OCI-M2 (cell line): ENCODE measurements around the gene ARSJ.
"Not testable (repeated sequence)": the region's sequence is repeated elsewhere in the genome, so short reads cannot be mapped to it uniquely, and the experiment has no call there.

Experiments used
- DNase-seq: peaks from one replicate; lab custom pipeline; 2025; ENCODE audit not compliant: unreplicated experiment; lab: John Stamatoyannopoulos, UW

ARSJ gene

DNA sequence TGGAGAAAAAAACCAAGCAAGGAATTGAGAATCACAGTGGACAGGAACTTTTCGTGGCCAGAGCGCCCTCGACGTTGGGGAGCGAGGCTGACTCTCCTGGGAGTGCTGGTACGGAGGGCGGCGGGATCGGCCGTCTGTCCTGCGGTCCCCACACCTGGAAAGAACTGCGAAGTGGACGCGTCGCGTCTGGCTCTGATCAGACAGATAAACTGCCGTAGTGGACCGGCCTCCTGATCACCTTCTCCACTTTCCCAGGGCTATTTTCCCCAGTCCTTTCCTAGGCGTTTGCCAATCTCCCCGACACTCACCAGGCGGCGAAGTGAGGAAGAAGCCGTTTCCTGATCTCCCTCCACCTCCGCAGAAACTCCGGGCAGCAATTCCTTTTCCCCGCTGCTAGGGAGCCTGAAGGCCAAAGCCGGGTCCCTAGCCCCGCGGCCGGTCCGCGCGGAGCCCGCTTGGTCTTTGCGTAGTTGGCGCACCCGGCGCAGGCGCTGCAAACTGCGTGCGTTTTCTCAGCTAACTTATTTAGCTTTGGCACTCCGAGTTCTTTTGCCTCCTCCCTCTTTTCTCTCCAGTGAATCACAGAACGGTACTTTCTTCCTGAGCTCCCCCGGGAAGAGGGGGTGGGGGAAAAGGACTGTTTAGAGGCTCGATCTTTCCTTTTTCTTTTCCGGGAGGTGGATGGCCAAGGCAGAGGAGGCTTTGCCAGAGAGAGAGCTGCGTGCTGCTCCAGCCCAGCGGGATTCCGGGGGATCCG lies at the start of gene ARSJ:
TSS of gene ARSJ (minus strand) at position 500 of the 757 bp plus-strand sequence. CDS start 813 bp downstream, outside the sequence.
- DNase-seq = no peak

DNA sequence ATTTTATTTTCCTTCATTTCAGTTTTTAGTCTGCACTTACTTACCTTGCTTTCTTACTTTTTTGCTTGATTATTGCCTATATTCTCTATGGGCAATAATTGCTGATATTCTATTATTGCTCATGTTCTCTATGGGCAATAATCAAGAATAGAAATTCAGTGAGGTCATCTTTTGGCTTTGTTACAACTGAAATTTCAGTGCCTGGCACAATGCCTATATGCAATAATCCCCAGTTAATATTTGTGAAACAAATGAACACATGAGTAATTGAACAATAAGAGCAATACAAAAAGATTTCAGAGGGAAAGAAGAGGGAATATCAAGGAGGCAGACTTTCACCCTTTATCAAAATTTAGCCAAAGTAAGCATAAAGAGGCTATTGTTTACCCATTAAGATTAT lies 48.6 kb upstream of the ARSJ start:
- no peak for DNase-seq

DNA sequence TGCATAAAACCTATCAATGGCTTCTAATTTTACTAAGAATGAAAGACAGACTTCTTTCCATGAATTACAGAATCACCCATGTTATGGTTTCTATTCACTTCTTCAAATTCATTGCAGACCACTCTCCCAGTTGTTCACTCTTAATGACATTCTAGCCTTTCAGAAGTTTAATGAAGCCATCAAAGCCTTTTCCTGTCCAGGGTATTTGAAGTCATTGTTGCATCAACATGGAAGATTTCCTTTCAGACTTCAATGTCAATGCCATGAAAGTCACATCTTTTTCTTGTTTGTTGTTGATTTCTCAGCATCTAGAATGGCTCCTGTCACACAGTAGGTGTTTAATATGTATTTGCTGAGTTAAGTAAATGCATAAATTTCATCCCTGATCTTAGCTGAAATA lies 48.1 kb upstream of the ARSJ start:
- DNase-seq = no peak

DNA sequence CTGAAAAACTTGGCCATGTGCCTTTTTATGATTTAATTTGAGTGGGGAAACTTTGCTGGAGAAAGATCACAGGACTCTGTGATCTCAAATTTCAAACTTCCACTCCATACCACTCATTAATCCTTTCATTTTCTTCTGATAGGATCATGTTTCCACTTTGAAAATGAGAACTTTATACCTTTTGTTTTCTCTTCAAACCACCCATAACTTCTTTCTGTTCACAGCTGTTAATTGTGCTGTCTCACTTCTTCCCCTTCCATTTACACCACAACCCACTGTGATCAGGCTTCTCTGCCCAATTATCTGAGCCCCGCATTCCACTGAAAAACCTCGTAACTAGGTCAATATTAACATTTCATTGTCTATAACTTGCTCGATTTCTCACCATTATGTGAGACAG lies 47.0 kb upstream of the ARSJ start:
- DNase-seq = no peak

DNA sequence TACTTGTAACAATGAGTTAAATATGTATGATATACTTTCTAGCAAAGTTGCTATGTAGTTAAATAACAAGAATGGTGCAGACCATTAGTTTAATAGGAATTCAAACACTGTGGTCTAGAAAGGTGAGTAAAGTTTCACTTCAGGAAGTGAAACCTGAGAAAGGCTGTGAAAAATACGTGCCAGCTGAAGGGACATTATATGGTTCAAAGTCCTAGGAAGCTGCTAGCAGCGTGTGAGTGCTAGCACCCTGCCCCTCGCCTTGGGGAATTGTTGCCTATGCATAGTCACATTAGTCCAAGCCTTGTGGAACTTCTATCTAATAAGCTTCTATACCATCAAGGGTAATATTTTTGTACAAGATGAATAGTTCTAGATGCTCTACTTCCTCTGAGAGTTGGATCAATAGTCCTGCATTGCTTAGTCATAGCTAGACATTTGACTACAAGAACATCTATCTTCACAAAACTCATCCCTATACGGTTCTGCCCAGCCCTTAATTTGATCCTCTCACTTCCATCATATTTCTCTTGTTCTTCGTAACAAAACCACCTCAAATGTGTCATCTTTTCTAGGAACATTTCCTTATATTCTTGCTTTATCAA lies 45.8 kb upstream of the ARSJ start:
- no peak for DNase-seq

DNA sequence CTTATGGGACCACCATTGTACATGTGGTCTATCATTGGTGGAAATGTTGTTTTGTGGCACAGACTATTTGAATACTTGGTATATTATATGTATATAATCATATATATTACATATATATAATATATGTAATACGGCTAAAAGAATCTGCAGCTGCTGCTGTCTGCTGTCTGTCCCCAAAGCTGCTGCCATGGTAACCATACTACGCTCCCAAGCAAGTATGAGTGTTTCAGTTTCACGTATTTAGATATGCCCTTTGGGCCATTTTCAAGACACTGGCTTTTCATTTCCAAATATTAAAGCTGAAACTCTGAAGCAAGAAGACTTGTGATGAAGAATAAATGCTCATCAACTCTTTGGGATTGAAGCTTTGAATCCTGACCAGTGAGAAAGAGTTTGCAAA lies 42.0 kb upstream of the ARSJ start:
- DNase-seq = no peak

DNA sequence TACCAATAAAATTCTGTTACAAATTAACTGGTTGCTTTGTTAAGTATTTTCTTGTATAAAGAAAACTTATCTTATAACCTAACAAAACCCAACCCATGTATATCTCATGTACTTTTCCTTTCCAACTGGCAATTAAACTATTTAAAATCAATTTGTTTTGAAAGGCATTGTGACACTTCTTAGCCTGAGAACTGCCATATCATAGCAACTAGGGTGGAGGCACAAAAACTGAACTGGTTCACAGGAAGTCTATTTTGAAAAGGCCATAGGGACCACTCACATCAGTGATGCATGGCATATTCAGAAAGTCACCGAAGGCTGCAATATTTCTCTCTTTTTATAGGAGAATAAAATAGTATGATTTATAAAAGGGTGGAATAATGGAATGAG lies 40.5 kb upstream of the ARSJ start:
- no peak for DNase-seq

DNA sequence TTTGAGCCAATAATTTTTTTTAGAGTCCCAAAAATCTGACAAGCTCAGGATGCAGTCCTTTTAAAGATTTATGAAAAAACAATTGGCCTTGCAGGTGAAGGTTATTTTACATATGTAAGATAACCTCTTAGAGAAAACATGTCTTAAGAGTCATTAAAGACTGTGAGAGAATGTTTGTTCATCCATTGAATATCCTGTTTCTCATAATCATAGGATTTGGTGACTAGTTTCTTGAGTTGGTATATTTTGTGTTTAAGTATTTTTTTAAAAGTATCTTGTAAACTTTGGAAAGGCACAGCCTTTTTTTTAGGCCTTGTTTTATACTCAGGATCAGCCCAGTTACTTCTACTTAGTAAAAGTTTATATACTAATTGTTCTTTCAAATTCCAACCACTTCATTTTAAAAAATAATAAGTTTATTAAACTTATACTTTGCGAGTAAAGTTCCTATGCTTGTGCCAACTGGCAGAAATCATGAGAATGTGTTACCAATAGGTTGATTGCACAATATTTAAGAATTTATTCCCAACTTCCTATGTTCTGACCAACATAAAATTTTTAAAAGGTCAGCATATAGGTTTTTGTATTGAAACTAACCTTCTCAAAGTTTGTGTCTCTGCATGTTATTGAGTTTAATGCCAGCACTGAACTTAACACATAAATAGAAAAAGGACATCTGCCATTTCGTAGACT lies 40.0 kb upstream of the ARSJ start:
- DNase-seq = no peak

DNA sequence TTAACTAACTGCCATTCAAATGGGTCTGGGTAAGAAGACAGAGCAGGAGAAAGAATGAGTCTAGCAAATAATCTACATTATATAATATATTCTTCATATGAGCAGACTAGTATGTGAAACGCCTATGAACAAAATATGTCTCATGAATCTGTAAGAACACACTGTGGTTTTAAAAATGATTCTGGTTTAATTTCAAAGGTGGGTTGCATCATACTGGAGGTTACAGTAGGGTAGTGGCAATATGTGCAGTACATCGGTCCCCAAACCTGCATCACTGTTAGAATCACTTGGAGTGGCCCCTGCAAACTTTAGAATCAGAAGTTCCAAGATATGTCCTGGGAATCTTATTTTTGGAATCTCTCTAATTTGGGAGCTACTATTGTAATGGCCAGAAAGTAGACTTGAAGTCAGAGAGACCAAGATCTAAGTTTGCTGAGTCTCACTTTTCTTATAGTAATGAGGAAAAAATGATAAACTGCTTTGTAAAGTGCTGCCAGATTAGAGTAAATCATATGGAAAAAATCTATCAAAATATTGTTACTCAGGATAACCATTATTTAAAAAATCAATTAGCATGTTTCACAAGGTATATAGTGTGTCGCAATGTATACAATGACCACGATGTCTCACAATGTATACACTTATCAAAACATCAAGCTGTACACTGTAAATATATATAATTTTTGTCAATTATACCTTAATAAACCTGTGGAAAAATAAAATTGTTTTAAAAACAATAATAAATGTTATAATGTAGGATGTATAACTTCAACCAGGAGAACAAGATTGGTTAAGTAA lies 37.9 kb upstream of the ARSJ start:
- DNase-seq = no peak

DNA sequence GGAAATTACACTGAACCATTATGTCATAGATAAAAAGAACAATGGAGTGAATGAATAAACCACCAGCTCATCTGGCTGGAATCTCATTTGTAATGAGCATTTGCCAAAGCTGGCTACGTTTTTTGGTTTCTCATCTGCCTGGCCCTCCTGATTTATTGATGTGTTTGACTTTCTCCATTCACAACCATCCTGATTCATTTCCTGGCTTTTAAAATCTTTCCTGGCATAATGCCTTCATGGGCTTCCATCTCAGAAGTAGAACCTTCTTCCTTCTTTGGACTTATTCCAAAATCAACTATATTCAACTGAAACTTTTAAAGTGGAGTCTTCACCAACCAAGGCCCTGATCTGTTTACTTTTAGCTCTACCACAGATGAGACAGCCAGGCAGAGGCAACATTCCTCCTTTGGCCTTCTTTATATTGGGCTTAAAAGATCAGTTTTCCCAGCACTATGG lies 36.0 kb upstream of the ARSJ start:
- no peak for DNase-seq

DNA sequence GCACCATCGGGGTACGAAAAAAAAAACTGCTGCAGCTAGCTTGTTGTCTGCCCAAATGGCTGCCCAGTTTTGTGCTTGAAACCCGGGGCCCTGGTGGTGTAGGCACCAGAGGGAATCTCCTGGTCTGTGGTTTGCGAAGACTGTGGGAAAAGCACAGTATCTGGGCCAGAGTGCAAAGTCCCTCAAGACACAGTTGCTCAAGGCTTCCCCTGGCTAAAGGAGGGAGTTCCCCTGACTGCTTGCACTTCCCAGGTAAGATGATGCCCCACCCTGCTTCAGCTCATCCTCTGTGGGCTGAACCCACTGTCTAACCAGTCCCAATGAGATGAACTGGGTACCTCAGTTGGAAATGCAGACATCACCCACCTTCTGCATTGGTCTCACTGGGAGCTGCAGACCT lies 33.8 kb upstream of the ARSJ start:
- not testable (repeated sequence) for DNase-seq

DNA sequence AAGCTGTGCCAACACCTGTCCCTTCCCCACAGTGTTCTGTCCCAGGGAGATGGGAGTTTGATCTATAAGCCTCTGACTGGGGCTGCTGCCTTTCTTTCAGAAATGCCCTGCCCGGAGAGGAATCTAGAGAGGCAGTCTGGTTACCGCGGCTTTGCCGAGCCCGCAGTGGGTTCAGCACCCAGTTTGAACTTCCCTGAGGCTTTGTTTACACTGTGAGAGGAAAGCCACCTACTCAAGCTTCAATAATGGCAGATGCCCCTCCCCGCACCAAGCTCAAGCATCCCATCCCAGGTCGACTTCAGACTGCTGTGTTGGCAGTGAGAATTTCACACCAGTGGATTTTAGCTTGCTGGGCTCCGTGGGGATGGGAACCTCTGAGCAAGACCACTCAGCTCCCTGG lies 33.3 kb upstream of the ARSJ start:
- no peak for DNase-seq

DNA sequence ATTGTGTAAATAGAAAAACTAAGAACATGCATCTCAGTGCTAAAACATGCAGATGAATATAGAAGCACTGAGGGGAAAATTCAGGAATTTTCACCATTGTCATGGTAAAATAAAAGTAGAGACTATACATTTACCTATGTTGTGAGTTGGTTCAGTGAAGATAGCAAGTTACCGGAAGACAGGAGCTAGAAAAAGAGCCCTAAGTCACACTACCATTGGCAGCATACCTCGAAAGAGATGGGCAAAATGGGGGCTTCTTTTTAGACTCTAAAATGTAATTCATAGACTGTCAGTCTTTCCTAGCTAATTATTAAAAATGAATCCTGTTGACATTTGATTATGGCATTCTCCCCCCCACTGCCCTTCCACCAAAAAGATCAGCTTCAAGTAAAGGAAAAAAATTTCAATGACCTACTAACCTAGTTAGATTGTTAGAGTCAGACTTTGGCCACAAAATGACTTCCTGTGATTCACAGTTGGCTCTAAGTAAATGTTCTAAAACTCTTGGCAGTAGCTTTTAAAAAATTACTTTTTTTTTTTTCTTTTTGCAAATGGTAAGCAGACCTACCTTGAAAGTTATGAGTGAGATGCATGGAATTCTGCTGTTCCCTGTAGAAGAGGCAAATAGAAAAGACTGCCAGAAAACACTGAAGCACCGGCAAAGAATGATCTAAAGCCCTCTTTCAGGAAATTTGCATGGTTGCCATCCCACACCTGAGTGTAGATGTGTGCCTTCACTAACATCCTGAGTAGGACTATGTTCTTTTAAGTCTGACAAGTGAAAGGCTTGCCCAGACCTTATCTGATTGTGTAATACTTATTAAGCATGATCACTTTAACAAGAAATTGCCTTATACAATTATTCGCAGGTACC lies 26.4 kb upstream of the ARSJ start:
- no peak for DNase-seq

DNA sequence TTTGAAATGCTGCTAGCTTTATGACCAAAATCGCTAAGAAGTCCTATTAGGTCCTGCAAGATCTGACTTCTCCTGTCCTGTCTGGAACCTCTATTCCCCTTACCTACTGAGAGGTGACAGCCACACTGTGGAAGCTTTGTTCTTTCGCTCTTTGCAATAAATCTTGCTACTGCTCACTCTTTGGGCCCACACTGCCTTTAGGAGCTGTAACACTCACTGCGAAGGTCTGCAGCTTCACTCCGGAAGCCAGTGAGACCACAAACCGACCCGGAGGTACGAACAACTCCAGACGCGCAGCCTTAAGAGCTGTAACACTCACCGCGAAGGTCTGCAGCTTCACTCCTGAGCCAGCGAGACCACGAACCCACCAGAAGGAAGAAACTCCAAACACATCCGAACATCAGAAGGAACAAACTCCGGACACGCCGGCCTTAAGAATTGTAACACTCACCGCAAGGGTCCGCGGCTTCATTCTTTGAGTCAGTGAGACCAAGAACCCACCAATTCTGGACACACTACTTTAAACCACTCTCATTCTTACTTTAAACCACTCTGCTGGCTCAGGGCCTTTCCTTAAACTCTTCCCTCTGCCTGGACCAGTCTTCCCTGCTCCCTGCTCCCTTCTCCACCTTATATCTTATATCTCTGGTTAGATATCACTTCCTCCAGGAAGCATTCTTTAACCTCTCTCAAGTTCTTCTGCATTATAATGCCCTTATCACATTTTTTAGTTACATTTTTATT lies 25.2 kb upstream of the ARSJ start:
- DNase-seq = not testable (repeated sequence)

DNA sequence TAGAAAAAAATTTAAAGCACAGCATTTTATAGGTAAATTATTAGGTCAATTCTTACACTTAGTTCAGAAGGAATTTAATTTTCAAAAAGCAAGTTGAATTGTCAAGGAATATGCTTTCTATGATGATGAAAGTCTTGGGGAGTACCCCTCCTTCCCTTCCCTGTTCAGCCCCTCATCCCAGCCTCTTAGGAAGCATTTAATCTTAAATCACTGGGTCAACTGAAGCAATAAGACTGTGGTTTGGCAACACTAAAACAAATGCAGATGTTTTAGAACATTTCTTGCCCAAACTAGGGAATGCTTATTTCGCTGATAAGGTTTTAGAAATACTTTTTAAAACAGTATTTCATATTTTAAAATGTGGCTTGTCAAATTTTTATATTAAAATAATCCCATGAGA lies 19.1 kb upstream of the ARSJ start:
- DNase-seq = no peak

DNA sequence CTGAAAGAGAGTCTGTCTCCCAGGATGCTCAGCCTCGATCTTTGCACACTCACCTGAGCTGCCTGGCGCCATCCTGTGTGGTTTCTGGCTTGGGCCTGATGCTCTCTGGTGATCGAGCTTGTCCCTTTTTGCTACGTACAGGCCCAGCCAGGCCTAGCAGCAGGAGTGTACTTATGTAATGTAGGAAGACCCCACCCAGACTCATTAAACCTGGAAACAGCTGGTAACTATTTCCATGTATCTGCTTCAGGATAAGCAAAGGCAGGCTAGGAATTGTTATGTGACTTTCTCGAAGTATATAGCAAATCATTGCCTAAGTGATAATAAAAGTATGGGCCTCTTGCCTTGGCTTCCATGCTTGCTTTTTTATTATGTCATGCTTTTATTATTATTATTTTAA lies 18.6 kb upstream of the ARSJ start:
- DNase-seq = no peak

DNA sequence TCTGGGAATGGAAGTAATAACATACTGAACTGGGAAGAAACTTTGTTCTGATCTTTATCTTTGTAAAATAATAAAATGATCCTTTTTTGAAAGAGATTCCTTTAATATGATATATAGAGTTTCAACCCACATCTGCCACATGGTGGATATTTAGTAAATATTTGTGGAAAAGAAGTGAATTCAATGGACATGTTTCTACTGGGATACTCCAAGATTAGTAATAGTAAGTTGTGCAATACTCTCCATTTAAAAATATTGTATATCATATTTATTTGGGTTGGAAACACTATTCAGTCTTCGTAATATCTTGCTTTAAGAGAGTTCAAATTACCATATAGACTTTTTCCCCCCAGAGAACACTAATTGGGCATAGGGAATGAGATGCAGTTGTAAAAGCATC lies 17.8 kb upstream of the ARSJ start:
- no peak for DNase-seq

DNA sequence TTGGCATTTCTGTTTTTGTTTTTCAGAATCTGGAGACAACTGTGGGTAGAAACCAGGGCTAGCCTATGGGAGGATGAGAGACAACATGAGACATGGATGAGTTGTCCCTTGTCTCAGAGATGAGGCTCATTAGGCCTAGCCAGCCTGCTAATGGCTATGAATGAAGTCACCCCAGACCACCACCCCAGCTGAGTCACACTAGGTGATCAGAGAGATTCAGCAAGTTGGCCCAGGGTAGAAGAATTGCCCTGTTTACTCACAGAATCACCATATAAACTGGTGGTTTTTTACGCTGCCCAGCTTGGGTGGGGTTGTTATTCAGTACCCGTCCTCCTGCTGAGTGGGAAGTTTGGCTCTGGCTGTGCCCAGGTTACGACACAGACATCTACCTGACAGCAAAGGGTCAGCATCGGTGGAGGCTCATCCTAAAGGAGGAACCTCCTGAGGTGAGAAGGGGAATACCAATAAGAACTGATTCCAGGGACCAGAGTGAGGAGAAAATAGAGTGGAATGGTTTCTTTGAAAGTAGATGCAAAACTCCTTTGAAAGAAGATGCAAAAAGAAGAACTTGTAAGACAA lies 17.2 kb upstream of the ARSJ start:
- no peak for DNase-seq

DNA sequence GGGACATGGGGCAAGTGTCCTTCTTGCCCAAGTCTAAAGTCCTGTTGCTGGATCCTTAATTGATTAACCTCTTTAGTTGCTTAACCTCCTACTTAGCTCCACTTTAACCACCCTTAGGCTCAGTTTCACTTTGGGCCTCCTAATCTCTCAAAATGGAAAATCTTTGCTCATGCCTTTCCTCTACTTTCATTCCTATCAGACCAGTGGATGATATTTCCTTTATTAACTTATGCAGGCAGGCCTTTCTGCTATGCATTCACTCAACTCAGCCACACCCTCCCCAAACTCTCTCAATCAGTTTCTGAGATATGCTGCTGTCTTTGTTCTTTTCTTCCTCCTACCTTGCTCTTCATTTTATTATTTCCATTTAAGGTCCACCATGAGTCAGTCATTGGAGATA lies 14.4 kb upstream of the ARSJ start:
- no peak for DNase-seq
